HS-5 (cell line): ENCODE results near the gene WDR1.

Source experiments
- DNase-seq: peaks from one replicate; pipeline ENCODE4 v3.0.0-alpha.2; 2012; ENCODE audit warnings: low read depth

Gene WDR1

GRCh38 chr4:10113362-10114047, 3.1 kb downstream of the WDR1 start:
- DNase-seq = no peak

GRCh38 chr4:10112658-10113284, 3.8 kb downstream of the WDR1 start:
- no peak for DNase-seq

GRCh38 chr4:10111067-10111801, 5.4 kb downstream of the WDR1 start:
- no peak for DNase-seq

GRCh38 chr4:10109995-10110670, 6.5 kb downstream of the WDR1 start:
- DNase-seq = no peak

- no peak for DNase-seq
These were observed 7.5 kb downstream of the WDR1 start for GRCh38 chr4:10108818-10109783.

- no peak for DNase-seq
These were observed 8.2 kb downstream of the WDR1 start for GRCh38 chr4:10108391-10108790.

GRCh38 chr4:10107111-10108091, 9.2 kb downstream of the WDR1 start:
- peak; percentile 26 for DNase-seq

GRCh38 chr4:10106421-10107039, 10.1 kb downstream of the WDR1 start:
- DNase-seq = peak; percentile 94

GRCh38 chr4:10105920-10106319, 10.7 kb downstream of the WDR1 start:
- no peak for DNase-seq

- no peak for DNase-seq
These were observed 11.2 kb downstream of the WDR1 start for GRCh38 chr4:10105421-10105820.

- DNase-seq = no peak
These were observed 11.7 kb downstream of the WDR1 start for GRCh38 chr4:10104991-10105276.

- DNase-seq = no peak
These were observed 12.2 kb downstream of the WDR1 start for GRCh38 chr4:10104211-10104990.

- no peak for DNase-seq
These were observed 13.9 kb downstream of the WDR1 start for GRCh38 chr4:10102474-10103332.

- no peak for DNase-seq
These were observed 14.7 kb downstream of the WDR1 start for GRCh38 chr4:10101671-10102473.

- DNase-seq = no peak
These were observed 15.8 kb downstream of the WDR1 start for GRCh38 chr4:10100734-10101216.

GRCh38 chr4:10099499-10100325, 16.9 kb downstream of the WDR1 start:
- DNase-seq = no peak
